ENCODE data around the gene SFTPD. TPM values are rescaled to one million over a fixed set of nuclear protein-coding genes. Genes with fewer than 3 reads are reported as not detected.

The SFTPD gene
- total and polyA plus RNA-seq, 2 of the 13 experiments (the other 11 are each of a cell fraction or from before 2014, with no cell fraction given): not detected

DNA sequence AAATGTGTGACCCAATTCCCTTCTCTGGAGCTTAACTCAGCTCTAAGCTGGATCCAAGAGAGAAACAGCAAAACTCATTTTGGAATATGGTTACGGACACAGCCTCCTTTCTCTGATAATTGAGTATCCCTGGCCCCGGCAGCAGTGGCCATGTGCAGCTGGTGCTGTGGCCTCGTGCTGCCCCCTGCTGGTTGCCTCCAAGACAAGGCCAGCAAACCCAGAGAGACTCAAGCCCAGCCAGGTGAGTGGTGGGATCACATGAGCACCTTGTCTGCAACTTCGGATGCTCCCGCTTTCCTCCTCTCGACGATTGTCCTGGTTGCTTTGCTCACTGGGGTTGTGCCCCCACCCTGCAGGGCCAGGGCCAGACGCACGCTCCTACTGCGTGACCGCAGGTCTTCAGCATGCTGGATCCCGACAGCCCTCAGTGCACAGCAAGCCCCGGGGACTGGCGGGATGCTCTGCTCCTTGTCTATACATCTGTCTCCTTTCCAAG is 19.4 kb downstream of the SFTPD start:
- intact Hi-C loops (cut with micrococcal nuclease; ENCODE audit: unreplicated experiment): loop anchor here (1.0 kb wide), 1 partner anchor 367 kb away; no protein-coding TSS in a partner anchor
- no peaks in the 10 kb centered on the region for H3K79me2 ChIP-seq (ENCODE audit: insufficient read depth, low read length)
- H3K4me3 ChIP-seq (replicated peaks in 1 of 3; ENCODE audit: insufficient read depth in 1 of 3, low read depth in 2 of 3, low read length in 3 of 3): no peak overlapping the region
- H3K36me3 ChIP-seq (replicated peaks in 1 of 2; ENCODE audit: control insufficient read depth in 1 of 2, insufficient read depth in 2 of 2, low read length in 2 of 2): no peaks in the 10 kb centered on the region
- H3K4me1 ChIP-seq (ENCODE audit: insufficient read depth, low read length): peaks cover 46% of the 10 kb centered on the region
- H3K27ac ChIP-seq (ENCODE audit: extremely low read length, insufficient read depth, low read length): no peak overlapping the region
- ATAC-seq: peak; percentile 82
- DNase-seq (ENCODE audit: low spot score): peak; percentile 59
- H3K4me2 ChIP-seq (ENCODE audit: low read depth, low read length): no peak overlapping the region
- ChIA-PET POLR2A (no interaction called here), CTCF (ENCODE audit: low intra/inter-chr PET ratio, low total read pairs) (interaction anchor here (1.1 to 2.1 kb wide), 3 partner anchors 150 to 392 kb away, joined by 3 to 9 read pairs (median 4); no protein-coding TSS in a partner anchor)
- H3K27me3 ChIP-seq (ENCODE audit: control insufficient read depth in 1 of 2, insufficient read depth in 2 of 2, low read length in 2 of 2): peaks cover 3 to 34% of the 10 kb centered on the region in 2 experiments; a peak in 3 of 5 replicates
- H2AFZ ChIP-seq (ENCODE audit: low read length): no peak overlapping the region
- BruUV-seq (replicated peaks): no TSS peak
- FAIRE-seq: peak; percentile 47
- no peaks in the 10 kb centered on the region for H4K20me1 ChIP-seq (ENCODE audit: insufficient read depth, low read length)
- in situ Hi-C loops (cut with HindIII; ENCODE audit: extremely low pct_ligation_motif_present, low pct_unique_long_range_greater_than_20kb): loop anchor here (25.0 kb wide), 1 partner anchor 367 kb away; the partner anchor contains the start of gene SFTPA2
- 5% methylated on average over 14 of the region's 14 CpGs for WGBS (ENCODE audit: low lambda C conversion rate)
- no peaks in the 10 kb centered on the region for H3K9me3 ChIP-seq (ENCODE audit: low read length)
- no peak overlapping the region for H3K9ac ChIP-seq (ENCODE audit: insufficient read depth, low read depth, low read length)
- TF ChIP-seq HOXA5 (CRISPR knock-in tag; IDR thresholded peaks at IDR 0.05) (no peak), PAXIP1 (CRISPR knock-in tag; conservative IDR thresholded peaks at IDR 0.05) (0 out of 2 replicates have a peak, but pooled peaks have one; percentile 11), ZNF580 (CRISPR knock-in tag; IDR thresholded peaks at IDR 0.05; ENCODE audit: borderline replicate concordance, low read depth) (0 out of 2 replicates have a peak, but pooled peaks have one; percentile 43), ZNF775 (CRISPR knock-in tag; IDR thresholded peaks at IDR 0.05; ENCODE audit: borderline replicate concordance) (no peak), ZNF331 (CRISPR knock-in tag; IDR thresholded peaks at IDR 0.05) (0 out of 2 replicates have a peak, but pooled peaks have one; percentile 18), ZNF615 (CRISPR knock-in tag; IDR thresholded peaks at IDR 0.05; ENCODE audit: borderline replicate concordance) (no peak), STAG1 (CRISPR knock-in tag; IDR thresholded peaks at IDR 0.05) (peak; percentile 96), ZNF574 (CRISPR knock-in tag; IDR thresholded peaks at IDR 0.05) (peak; percentile 79), MYC (CRISPR knock-in tag; IDR thresholded peaks at IDR 0.05; ENCODE audit: borderline replicate concordance) (peak; percentile 70; the same call in 1 of the 2 replicates), KDM2A (CRISPR knock-in tag; IDR thresholded peaks at IDR 0.05; ENCODE audit: borderline replicate concordance, low read depth) (peak; percentile 47; the same call in 1 of the 2 replicates), GABPA (IDR thresholded peaks at IDR 0.05; ENCODE audit: low read depth, low read length) (no peak), GABPA (CRISPR knock-in tag; IDR thresholded peaks at IDR 0.05; ENCODE audit: low read depth) (no peak)
- TF ChIP-seq, protein P1, sequence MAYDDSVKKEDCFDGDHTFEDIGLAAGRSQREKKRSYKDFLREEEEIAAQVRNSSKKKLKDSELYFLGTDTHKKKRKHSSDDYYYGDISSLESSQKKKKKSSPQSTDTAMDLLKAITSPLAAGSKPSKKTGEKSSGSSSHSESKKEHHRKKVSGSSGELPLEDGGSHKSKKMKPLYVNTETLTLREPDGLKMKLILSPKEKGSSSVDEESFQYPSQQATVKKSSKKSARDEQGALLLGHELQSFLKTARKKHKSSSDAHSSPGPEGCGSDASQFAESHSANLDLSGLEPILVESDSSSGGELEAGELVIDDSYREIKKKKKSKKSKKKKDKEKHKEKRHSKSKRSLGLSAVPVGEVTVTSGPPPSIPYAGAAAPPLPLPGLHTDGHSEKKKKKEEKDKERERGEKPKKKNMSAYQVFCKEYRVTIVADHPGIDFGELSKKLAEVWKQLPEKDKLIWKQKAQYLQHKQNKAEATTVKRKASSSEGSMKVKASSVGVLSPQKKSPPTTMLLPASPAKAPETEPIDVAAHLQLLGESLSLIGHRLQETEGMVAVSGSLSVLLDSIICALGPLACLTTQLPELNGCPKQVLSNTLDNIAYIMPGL (CRISPR knock-in tag; IDR thresholded peaks at IDR 0.05; ENCODE audit: borderline replicate concordance in 1 of 2, low read depth in 1 of 2): peak; percentile 35 to 49; a peak in 2 of 4 replicates
